GOT3 (cell line): ENCODE measurements around the gene LMBRD2.
"Not testable (repeated sequence)": the region's sequence is repeated elsewhere in the genome, so short reads cannot be mapped to it uniquely, and the experiment has no call there.

ENCODE experiments used
- DNase-seq: peaks from one replicate; lab custom pipeline; 2025; ENCODE audit warnings: mixed read lengths; lab: John Stamatoyannopoulos, UW

The LMBRD2 gene

GRCh38 chr5:36161361-36161760 is 9.7 kb upstream of the LMBRD2 start:
- no peak for DNase-seq

GRCh38 chr5:36160617-36161016 is 8.9 kb upstream of the LMBRD2 start:
- DNase-seq, result no peak

GRCh38 chr5:36158144-36158543 is 6.5 kb upstream of the LMBRD2 start:
- DNase-seq, result no peak

- no peak for DNase-seq
Measured at GRCh38 chr5:36156619-36157018, 4.9 kb upstream of the LMBRD2 start.

- no peak for DNase-seq
Measured at GRCh38 chr5:36156121-36156601, 4.5 kb upstream of the LMBRD2 start.

GRCh38 chr5:36155291-36155690 is 3.6 kb upstream of the LMBRD2 start:
- DNase-seq, result no peak

GRCh38 chr5:36153726-36154125 is 2.0 kb upstream of the LMBRD2 start:
- DNase-seq, result no peak

- DNase-seq, result no peak
Measured at GRCh38 chr5:36153298-36153677, 1.6 kb upstream of the LMBRD2 start.

GRCh38 chr5:36152324-36153297 is 924 bp upstream of the LMBRD2 start:
- DNase-seq, result no peak

- DNase-seq, result no peak
Measured at GRCh38 chr5:36150676-36151433, 832 bp downstream of the LMBRD2 start.

GRCh38 chr5:36147681-36148080 is 4.0 kb downstream of the LMBRD2 start:
- DNase-seq, result no peak

- no peak for DNase-seq
Measured at GRCh38 chr5:36146390-36146789, 5.3 kb downstream of the LMBRD2 start.

GRCh38 chr5:36145311-36145710 is 6.4 kb downstream of the LMBRD2 start:
- DNase-seq, result no peak

- DNase-seq, result no peak
Measured at GRCh38 chr5:36138900-36139683, 12.6 kb downstream of the LMBRD2 start.

GRCh38 chr5:36136581-36136980 is 15.1 kb downstream of the LMBRD2 start:
- DNase-seq, result no peak

- DNase-seq, result no peak
Measured at GRCh38 chr5:36135988-36136387, 15.7 kb downstream of the LMBRD2 start.

GRCh38 chr5:36133009-36133408 is 18.7 kb downstream of the LMBRD2 start:
- not testable (repeated sequence) for DNase-seq

GRCh38 chr5:36129666-36130065 is 22.0 kb downstream of the LMBRD2 start:
- not testable (repeated sequence) for DNase-seq

GRCh38 chr5:36128795-36129194 is 22.9 kb downstream of the LMBRD2 start:
- no peak for DNase-seq

GRCh38 chr5:36125868-36126267 is 25.8 kb downstream of the LMBRD2 start:
- no peak for DNase-seq

GRCh38 chr5:36111238-36111637 is 40.4 kb downstream of the LMBRD2 start:
- no peak for DNase-seq
